NCI-H510A (cell line): ENCODE data around the gene TMC8.
"Not testable (repeated sequence)": the region's sequence is repeated elsewhere in the genome, so short reads cannot be mapped to it uniquely, and the experiment has no call there.

ENCODE experiments used
- DNase-seq: peaks from one replicate; lab custom pipeline; 2025; lab: John Stamatoyannopoulos, UW

TMC8 gene

GRCh38 chr17:78135858-78136500, 5.4 kb downstream of the TMC8 start:
- no peak for DNase-seq

GRCh38 chr17:78137392-78138203, 7.0 kb downstream of the TMC8 start:
- DNase-seq, result no peak

- DNase-seq, result no peak
Observed at GRCh38 chr17:78138204-78139060, 7.9 kb downstream of the TMC8 start.

GRCh38 chr17:78139861-78140168, 9.2 kb downstream of the TMC8 start:
- not testable (repeated sequence) for DNase-seq

GRCh38 chr17:78140169-78141051, 9.8 kb downstream of the TMC8 start:
- no peak for DNase-seq

- no peak for DNase-seq
Observed at GRCh38 chr17:78141437-78142118, 11.0 kb downstream of the TMC8 start.

- peak; percentile 56 for DNase-seq
Observed at GRCh38 chr17:78142119-78142861, 11.7 kb downstream of the TMC8 start.

- no peak for DNase-seq
Observed at GRCh38 chr17:78143214-78144146, 12.9 kb downstream of the TMC8 start.

- no peak for DNase-seq
Observed at GRCh38 chr17:78144147-78144719, 13.7 kb downstream of the TMC8 start.

- no peak for DNase-seq
Observed at GRCh38 chr17:78144736-78145641, 14.4 kb downstream of the TMC8 start.

- no peak for DNase-seq
Observed at GRCh38 chr17:78146471-78146869, 15.9 kb downstream of the TMC8 start.

- DNase-seq, result no peak
Observed at GRCh38 chr17:78146881-78147280, 16.3 kb downstream of the TMC8 start.

GRCh38 chr17:78147315-78147998, 16.9 kb downstream of the TMC8 start:
- no peak for DNase-seq

- DNase-seq, result no peak
Observed at GRCh38 chr17:78148286-78149016, 17.9 kb downstream of the TMC8 start.

GRCh38 chr17:78151514-78152008, 21.0 kb downstream of the TMC8 start:
- DNase-seq, result no peak
